Inflammatory macrophage treated with lipopolysaccharide for 1 hour (primary cell): ENCODE results near the gene SAP30L.

Experiments used
- DNase-seq, 2 donors: peaks; one replicate each; pipeline ENCODE4 v3.0.0-alpha.2; 2020 to 2022

SAP30L gene

DNA sequence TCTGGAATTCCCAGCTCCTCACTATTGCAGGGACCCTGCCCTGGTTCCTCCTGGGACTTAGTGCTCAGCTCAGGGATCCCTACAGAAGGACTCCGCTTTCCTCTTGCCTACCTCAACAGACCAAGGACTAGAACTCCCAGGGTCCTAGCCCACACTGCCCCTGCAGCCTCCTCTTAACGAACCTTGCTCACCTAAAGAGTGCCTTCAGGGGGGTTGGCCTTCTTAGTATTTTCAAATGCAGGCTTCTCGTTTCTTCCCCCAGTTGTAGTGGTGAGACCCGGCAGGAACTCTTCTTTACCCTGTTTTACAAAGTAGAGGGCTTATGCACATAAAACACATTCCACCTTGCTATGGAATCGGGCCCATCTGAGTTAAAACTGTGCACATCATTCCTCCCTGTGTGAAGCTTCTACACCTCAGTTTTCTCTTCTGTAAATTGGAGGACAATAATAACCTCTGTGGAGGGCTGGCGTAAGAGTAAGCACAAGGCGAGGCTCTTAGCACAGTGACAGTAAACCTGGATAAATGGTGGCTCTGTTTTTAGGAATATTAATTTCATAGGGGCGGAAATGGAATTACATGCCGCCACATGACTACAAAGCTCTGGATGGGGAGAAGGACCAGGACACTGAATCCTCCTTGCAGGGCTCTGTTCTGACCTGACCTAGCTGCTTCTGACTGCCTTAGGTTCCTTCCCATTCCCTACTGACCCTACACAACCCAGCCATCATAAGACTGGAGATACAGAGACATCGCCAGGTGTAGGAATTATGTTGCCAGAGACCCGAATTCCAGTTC lies 36.0 kb downstream of the SAP30L start:
- DNase-seq = no peak

DNA sequence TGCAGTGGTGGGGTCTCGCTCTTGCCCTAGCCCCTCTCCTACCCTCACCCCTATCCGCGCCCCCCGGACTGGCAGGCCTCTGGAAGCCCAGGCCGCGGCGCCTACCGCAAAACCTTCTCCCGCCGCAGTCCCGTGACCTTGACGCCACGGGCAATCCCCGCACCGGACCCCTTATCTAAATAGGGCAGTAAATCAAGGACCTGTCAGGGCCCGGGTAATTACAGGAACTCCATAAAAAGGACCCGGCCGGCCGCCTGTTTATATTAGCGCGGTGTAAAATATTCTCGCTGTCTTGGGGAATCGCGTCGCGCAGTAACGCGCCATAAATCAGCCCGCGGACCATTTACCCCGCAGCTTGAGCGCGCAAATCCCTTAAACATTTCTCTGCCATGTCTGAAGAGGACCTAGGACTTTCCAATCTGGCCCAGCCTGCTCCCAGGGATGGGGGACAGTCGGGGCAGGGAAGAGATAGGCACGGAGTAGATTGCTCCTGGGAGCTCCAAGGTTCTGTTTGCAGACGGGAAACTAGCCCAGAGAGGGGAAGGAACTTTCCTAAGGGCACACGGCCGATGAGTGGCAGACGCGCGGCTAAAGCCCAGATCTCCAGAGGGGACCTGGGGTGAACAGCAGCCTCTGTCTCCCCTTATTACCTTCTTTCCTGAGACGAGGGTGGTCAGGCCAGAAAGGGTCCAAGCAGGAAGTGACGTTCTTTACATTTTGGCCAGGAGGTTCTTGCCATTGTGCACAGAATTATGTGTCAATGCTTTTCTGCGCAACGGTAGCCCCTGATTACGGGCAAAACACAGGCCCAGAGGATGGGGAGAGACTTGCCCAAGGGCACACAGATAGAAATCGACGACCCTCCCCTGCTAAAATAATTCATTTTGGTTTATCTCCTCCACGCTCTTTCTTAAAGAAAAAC lies 37.0 kb downstream of the SAP30L start:
- no peak for DNase-seq

DNA sequence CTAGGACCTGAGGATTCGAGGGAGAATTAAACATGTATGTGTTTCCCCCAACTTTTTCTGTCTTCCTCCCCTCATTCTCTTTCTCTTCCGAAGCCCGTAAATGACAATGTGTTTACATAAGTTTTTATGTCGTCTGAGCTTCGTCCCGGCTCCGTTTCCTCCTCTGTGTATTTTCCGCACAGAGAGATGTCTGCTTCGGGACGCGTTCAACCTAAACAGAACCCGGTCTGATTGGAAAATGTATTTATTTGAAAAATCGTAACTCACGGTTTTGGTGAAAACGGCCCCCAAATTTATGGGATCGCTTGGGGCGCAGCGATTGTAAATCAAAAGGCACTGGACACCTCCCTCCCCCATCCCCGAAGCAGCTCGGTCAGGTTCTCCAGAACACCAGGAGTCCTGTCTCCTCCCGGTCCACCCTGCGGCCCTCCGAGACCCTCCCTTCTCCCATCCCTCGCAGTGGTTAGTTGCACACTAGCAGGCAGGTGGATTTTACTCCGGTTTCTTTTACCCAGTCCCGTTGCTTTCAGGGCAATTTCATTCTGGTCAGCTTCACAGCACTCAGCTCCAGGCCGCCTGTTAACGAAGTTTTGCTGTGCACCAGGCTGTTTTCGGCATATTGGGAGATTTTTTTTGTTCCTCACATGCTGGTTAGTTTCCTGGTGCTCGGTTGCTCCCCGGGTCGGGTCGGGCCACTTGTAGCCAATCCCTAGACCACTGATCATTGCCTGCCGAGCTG lies 38.0 kb downstream of the SAP30L start:
- DNase-seq = no peak

DNA sequence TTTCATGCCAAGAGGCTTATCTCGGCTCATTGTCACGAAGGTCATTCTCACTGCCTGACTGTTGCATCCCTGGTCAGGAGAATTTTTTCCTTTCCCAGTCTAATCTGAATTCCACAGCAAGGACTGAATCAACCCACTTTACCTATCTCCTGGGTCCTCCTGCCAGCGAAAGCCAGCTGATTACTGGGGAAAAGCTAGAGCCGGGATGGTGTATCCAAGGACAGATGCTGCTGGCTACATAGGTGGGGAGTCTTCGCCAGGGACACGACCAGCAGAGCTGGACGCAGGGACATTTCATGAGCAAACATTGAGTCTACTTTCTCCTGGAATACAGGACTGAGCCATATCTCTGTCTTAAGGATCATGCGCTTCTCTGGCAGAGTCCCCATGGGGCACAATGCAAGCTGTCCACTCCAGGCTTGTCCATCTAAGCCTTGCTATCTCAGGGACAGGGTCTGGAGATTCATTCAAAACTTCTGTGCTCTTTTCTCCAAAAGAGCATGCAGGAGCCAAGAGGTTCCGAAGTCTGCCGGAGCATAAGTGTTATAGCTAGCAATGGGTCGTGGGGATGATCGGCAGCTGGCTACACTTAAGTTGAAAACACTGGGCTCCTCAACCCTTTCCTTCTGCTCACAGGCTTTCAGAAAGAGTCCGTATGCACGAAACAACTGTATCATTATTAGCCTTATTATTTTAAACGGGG lies 38.7 kb downstream of the SAP30L start:
- no peak for DNase-seq

DNA sequence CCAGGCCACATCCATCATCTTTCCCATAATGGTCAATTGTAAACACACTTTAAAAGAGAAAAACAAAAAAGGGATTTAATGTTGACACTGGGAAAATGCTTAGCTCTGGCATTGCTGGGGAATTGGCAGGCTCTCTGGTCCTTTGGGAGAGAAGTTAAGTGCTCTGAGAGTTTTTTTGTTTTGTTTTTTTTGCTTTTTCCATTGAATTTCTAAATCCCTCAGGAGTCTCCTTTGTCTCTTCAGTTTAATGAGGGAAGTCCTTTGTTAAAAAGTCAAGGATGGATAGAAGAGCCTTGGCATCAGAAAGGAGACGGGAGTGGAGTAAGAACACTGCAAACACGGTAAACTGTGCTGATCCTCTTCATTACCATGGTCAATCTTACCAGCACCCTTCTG lies 39.3 kb downstream of the SAP30L start:
- DNase-seq = no peak

DNA sequence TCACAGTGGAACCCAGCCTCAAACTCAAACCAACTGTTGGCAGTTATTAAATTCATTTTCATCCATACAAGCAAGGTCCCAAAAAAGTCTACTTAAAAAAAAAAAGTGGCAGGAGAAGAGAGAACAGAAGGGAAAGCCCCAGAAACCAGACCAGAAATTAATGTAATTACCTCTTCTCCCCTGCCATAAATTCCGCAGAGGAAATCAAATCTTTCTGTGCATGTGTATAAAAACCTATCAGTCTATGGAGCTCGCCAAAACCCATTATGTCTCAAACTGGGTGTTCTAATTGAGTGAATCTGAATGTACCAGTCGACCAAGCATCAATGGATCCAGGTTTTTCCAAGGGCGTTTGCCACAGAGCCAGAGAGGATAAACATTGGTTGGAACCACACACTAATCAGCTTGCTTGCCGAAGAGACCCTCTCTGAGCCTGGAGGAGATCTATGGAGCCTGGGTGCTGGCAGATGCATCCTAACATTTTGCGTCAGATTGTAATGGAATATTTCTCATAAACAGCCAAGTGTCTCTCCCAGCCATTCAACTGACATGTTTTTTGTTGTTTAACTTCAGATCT lies 40.1 kb downstream of the SAP30L start:
- DNase-seq = no peak

DNA sequence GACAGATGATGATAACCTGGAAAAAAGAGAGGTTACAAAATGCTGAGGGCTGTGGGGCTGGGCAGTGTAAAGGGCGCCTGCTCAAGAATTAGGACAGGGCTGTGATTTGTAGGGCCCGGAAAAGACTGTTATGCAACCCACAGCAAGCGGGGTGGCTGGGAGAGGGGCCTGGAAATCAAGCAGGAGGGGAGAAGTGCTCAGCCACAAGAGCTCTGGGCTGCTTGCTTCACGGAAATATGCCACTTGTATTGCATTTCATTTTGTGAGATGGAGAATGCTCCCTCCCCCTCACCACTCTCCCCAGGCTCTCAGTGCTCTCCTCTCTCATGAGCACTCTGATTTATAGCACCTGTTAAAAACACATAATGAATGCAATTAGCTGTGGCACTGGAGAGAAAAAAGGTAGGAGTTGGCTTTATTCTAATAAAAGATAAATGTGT lies 40.6 kb downstream of the SAP30L start:
- no peak for DNase-seq

DNA sequence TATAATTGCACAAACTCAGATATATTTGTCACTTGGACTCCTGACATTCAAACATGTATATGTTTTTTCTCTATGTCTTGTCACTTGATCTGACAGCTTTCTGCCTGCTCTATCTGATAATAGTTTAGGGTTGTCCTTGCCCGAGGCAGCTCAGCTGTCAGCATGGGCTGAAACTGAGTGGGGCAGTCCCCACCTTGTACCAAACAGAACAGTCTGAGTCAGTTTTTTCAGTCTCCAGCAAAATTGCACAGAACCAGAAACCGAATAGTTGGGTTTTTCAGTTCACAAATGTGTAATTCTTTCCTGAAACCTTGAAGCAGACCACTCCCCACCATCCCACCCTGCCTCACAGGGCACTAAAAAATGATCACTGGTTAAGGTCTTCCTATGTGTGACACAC lies 41.7 kb downstream of the SAP30L start:
- DNase-seq = no peak

DNA sequence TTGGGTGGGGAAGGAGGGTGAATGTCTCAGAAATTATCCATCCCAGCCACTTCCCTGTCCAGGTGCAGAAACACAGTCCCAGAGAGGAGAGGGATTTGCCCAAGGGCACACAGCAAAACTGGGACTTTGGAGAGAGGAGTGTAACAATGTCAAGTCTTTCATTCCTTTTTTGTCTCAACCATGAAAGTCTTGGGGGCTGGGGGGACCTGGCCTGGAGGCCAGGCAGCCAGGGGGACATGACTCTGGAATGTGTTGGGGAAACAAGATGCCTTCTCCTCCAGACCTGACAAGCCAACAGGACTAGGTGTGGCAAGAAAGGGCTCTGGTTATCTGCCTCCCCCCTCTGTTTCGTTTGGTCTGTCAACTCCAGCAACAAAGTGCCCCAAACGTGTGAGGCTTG lies 46.1 kb downstream of the SAP30L start:
- no peak for DNase-seq

DNA sequence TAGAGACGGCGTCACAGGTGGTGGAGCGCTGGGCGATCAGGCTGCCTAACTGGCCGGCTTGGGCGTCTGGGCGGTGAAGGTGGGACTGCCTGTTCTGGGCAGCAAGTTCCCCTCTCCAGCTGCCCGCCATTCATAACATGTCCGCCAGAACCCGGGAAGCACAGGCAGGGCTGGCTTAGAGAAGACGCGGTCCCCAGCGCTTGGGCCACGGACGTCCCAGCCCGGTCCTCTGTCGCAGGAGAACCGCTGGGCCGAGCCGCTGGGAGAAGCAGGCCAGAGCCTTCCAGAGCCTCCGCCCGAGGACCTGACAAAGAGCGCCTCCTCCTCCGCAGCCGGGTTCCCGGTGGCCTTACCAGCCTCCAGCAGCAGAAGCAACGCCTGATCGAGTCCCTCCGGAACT lies 47.5 kb downstream of the SAP30L start:
- DNase-seq = no peak

DNA sequence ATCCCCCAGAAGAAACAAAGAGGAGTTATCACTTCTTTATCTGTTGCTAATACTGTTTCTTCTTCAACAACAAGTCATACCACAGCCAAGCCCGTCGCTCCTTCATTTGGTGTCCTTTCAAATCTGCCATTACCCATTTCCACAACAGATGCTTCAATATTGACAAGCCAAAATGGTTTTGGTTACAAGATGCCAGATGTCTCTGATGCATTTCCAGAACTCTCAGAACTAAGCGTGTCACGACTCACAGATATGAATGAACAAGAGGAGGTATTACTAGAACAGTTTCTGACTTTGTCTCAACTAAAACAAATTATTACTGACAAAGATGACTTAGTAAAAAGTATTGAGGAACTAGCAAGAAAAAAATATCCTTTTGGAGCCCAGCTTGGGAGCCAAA lies 48.2 kb downstream of the SAP30L start:
- no peak for DNase-seq

DNA sequence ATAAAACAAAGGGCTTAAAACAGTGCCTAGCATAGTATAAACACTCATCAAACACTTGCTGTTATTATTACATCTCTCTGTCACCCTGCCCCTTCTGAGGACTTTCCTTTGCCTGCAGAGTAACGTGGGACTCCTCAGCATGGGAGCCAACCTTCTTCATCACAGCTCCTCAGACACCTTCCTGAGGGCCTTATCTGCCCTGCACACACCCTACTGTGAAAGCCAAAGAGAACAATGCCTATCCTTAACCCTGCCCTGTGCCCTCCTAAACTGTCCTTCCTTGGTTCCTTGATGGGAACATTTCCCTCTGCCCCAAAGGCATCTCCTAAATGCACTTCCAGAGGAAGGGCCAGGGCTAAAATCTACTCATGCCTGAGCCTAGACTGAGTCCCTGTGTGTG lies 52.8 kb downstream of the SAP30L start:
- no peak for DNase-seq

DNA sequence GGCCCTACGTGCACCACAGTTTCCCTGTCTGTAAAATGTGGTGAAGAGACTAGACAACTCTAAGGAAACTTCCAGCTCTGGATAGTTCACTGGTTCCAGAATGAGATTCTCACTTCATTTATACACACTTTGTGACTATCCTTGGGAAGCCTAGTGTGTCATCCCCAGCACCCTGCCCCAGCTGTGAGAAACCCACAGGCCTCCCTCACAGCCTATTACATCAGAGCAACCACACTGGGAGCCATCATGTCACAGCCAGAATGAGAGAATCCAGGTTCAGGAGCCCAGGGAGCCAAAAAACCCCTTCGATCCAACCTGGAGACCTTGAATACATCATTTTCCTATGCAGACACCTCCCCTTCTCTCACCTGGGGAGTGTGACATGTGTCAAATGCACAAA lies 53.2 kb downstream of the SAP30L start:
- DNase-seq = no peak

DNA sequence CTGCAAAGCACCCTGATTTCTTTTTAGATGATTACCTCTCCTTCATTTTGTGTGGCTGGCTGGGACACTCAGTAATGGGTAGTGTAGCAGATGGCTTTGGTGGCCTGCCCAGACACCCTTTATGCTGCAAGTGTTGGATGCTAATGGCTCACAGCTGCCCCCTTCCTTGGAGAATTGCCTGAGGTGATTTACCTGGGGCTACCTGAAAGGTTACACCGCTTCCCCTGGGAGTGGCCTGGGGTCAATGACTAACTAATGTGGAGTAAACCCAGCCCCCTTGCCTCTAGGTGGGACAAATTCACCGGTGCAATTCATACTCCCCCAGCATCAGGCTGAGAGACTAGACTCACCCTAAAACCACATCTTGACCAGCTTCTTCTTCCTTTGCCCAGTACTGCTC lies 55.8 kb downstream of the SAP30L start:
- DNase-seq = no peak

DNA sequence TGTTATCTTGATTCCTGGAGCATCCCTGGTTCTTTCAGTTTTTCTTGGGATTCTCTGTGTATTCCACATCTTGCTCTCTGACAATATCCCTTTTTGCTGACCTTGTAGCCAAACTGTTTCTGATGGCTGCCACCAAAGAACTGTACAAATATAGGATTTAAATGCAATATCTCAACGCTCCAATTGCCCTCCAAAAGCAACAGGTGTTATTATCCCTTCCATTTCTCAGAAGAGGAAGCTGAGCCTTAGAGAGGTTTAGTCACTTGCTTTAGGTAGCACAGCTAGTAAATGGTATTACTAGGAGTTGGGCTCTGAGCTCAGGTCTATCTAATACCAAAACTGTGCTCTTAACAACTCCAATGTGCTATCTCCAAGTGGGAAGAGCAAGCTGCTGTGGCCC lies 56.4 kb downstream of the SAP30L start:
- DNase-seq = no peak

DNA sequence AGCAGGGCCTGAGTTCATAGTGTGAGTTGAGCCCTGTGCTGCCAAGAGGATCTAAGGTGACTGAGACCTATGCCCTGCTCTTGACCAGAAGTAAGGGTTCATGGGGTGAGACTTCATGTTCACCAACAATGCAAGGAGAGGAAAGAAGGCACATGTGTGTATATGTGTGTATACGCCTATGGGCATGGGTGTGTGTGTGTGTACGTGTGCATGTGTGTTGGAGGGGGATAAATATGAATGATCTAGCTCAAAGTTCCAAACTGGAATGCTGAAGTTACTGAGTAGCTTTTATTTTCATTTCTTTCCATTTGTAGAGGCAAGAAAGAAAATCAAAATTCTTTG lies 57.9 kb downstream of the SAP30L start:
- DNase-seq = no peak

DNA sequence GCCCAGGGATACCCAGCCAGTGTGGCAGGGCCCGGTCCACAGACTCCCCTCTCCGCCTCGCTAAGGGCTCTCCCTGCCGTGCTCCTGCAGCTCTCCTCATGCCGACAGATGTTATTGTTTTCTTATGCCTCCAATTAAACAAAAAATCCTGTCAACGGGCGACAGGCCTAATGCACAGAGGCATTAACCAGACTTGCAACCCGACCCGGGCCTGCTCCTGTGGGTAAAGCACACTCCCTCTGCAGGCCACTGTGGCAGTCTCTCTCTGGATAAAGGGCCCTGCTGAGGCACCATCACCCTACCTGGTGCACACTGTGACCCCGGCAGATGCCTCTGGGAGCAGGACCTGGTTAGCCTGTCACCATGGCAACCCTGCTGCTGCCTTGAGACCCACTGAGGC lies 59.8 kb downstream of the SAP30L start:
- no peak for DNase-seq

DNA sequence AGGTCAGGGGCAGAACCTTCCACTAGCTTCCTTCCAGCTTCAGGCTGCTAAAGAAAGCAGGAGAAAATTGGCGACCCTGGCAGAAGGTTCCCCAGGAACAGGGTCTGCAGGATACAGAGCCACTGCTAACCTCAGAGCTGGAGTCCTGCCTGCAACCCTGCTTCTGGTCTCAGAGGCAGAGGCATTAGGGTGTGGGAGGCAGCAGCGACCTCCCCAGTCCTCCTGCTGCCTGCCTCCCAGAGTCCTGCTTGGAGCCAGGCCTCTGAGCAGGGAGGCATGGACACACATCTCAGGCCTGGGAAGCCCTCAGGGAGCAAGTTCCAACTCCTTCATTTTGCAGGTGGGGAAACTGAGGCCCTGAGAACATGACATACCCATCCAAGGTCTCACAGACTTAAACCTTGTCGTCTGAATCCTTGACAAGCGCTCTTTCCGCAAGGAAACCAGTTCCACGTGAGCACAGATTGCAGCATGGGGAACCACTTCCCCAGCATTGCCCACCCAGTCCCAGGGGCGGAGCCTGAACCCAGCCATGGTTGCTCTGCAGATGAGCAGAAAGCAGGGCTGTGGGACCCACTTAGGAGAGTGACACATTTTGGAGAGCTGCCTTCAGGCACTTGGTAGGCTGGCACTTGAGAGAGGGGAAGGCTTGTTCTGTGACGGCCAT lies 60.4 kb downstream of the SAP30L start:
- DNase-seq = no peak

DNA sequence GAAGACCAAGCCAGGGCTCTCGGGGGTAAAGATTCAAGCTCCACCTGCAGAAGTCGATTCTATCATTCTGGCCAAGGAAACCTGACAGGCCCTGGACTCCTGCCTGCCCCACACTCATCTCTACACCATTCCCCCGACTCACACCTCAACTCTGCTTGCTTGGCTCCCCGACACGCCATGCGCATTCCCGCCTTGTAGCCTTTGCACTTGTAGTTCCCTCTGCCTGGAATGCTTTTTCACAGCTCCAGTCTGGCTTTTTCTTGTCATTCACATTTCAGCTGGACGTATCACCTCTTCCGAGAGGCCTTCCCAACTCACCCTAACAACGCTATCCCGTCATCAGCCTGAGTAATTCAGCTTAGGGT lies 60.9 kb downstream of the SAP30L start:
- DNase-seq = no peak

DNA sequence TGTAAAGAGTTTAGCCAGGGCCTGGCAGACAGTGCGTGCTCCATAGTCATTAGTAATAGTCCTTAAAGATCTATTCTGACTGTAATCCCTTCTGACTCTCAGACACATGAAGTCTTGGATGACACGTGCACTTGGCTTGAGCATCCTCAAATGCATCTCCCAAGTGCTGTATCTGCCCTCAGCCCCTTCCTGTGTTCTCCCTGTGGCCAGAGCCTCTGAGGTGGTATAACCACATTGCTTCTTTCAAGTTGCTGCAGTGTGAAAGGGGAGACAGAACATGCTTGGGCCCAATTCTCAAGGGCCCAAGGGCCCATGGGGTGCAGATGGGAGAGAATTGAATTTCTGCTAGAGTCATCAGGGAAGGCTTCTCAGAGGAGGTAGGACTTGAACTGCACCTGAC lies 62.3 kb downstream of the SAP30L start:
- DNase-seq = no peak

DNA sequence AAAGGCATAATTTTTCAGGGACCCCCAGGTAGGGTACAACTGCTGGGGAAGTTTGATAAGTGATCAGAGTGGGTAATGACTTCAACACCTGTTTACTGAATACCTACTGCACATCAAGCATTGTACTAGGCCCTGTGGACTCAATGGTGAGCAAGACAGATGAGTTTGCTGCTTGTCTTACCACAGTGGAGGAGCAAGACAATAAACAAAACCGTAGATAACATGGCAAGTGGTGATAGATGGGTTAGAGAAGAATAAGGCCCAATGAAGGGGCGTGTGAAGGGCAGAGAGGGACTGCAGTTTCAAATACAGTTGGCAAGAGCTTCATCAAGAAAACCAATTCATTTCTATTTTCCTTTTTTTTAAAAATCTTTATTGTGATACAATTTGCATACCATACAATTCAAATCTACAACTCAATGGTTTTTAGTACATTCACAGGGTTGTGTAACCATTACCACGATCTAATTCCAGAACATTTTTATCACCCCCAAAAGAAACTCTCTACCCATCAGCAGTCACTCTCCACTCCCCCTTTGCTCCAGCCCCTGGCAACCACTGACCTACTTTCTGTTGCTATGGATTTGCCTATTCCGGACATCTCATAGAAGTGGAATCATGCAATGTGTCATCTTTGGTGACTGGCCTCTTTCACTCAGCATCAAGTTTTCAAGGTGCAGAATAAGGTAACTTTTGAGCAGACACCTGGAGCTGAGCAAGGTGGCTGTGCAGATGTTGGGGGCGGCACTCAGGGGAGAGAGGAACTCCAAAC lies 64.2 kb downstream of the SAP30L start:
- DNase-seq = no peak
